IMR-90 (cell line): ENCODE measurements around the gene APOC4. TPM values are rescaled to one million over a fixed set of nuclear protein-coding genes. Genes with fewer than 3 reads are reported as not detected.

Experiments used
- ATAC-seq: fragments of 200-7000 bp; cut with Tn5 transposase; 2 replicates; pipeline ENCODE4 v1.9.1; 2020; ENCODE audit warnings: low read depth, mild to moderate bottlenecking, moderate library complexity
- BruUV-seq: library from RNA; stranded (reverse); fragments of 400-500 nt; replicated peaks from 2 replicates; lab custom pipeline; 2021; lab: Mats Ljungman, UMichigan
- CTCF ChIA-PET: fragments of 300-600 bp; formaldehyde crosslinking; extraction: SDS; loops from one replicate; lab custom pipeline; 2021; ENCODE audit warnings: antibody characterized with exemption; lab: Yijun Ruan, JAX
- POLR2A ChIA-PET: fragments of 300-600 bp; sonication (Branson Sonifier 250); formaldehyde crosslinking; loops from one replicate; lab custom pipeline; 2022; ENCODE audit warnings: antibody characterized with exemption; ENCODE audit not compliant: unreplicated experiment; lab: Charles Lee
- DNase-seq: peaks from one replicate; pipeline ENCODE4 v3.0.0; 2013
- H2AFZ ChIP-seq: replicated peaks from 2 replicates; pipeline ENCODE3; 2013; ENCODE audit warnings: low read length, mild to moderate bottlenecking; ENCODE audit not compliant: poor library complexity
- H2AK5ac ChIP-seq: 2 replicates; pipeline ENCODE4 v1.6.1; 2013; ENCODE audit warnings: low read depth, low read length, inconsistent platforms
- H2AK9ac ChIP-seq: replicated peaks from 2 replicates; pipeline ENCODE3; 2013; ENCODE audit warnings: mild to moderate bottlenecking, low read depth, low read length, moderate library complexity; ENCODE audit not compliant: poor library complexity
- H2BK120ac ChIP-seq: 2 replicates; pipeline ENCODE4 v1.6.1; 2013; ENCODE audit warnings: low read depth, low read length, inconsistent platforms
- H2BK15ac ChIP-seq: 3 replicates; pipeline ENCODE4 v1.6.1; 2013; ENCODE audit warnings: low read depth, low read length, inconsistent platforms
- H2BK20ac ChIP-seq: 2 replicates; pipeline ENCODE4 v1.6.1; 2013; ENCODE audit warnings: low read depth, mild to moderate bottlenecking, inconsistent platforms, low read length, moderate library complexity
- H2BK5ac ChIP-seq: 2 replicates; pipeline ENCODE4 v1.6.1; 2013; ENCODE audit warnings: mild to moderate bottlenecking, low read depth, low read length, inconsistent platforms; ENCODE audit not compliant: poor library complexity, severe bottlenecking
- H3K14ac ChIP-seq: replicated peaks from 2 replicates; pipeline ENCODE4 v1.6.1; 2013; ENCODE audit warnings: low read depth, low read length, inconsistent platforms
- H3K18ac ChIP-seq: 2 replicates; pipeline ENCODE4 v1.6.1; 2013; ENCODE audit warnings: low read depth, low read length, control low read depth
- H3K23ac ChIP-seq: 2 replicates; pipeline ENCODE4 v1.6.1; 2013; ENCODE audit warnings: low read depth, low read length, inconsistent platforms
- H3K27ac ChIP-seq: 2 replicates; pipeline ENCODE4 v1.5.1; 2013; ENCODE audit warnings: mild to moderate bottlenecking, control low read depth, low read length; ENCODE audit not compliant: insufficient read depth
- H3K27me3 ChIP-seq: 2 replicates; pipeline ENCODE4 v1.6.1; 2013; ENCODE audit warnings: low read length; ENCODE audit not compliant: control insufficient read depth, insufficient read depth
- H3K36me3 ChIP-seq: 2 replicates; pipeline ENCODE4 v1.6.1; 2013; ENCODE audit warnings: low read length, mixed read lengths; ENCODE audit not compliant: control insufficient read depth, insufficient read depth
- H3K4ac ChIP-seq: 2 replicates; pipeline ENCODE4 v1.6.1; 2013; ENCODE audit warnings: low read depth, low read length, inconsistent platforms
- H3K4me1 ChIP-seq: 2 replicates; pipeline ENCODE4 v1.6.1; 2013; ENCODE audit warnings: low read length, mixed read lengths; ENCODE audit not compliant: control insufficient read depth, insufficient read depth
- H3K4me2 ChIP-seq: 2 replicates; pipeline ENCODE4 v1.6.1; 2013; ENCODE audit warnings: low read depth, mild to moderate bottlenecking, control low read depth, low read length, moderate library complexity
- H3K4me3 ChIP-seq: 2 replicates; pipeline ENCODE4 v1.5.1; 2013; ENCODE audit warnings: low read depth, mild to moderate bottlenecking, control low read depth, low read length, moderate library complexity; ENCODE audit not compliant: insufficient read depth
- H3K56ac ChIP-seq: 2 replicates; pipeline ENCODE4 v1.6.1; 2013; ENCODE audit warnings: low read length, inconsistent platforms; ENCODE audit not compliant: insufficient read depth; ENCODE audit errors: extremely low read depth
- H3K79me1 ChIP-seq, 2 experiments: 2 replicates each; pipeline ENCODE4 v1.6.1; 2013; ENCODE audit warnings: low read length in 2 of 2, inconsistent platforms in 1 of 2, low read depth in 1 of 2
- H3K9ac ChIP-seq: 2 replicates; pipeline ENCODE4 v1.6.1; 2013; ENCODE audit warnings: low read depth, low read length, control low read depth
- H3K9me1 ChIP-seq: 2 replicates; pipeline ENCODE4 v1.6.1; 2013; ENCODE audit warnings: low read length, inconsistent platforms; ENCODE audit not compliant: insufficient read depth
- H3K9me3 ChIP-seq: 2 replicates; pipeline ENCODE4 v1.6.1; 2013; ENCODE audit warnings: low read length; ENCODE audit not compliant: control insufficient read depth, insufficient read depth
- H4K20me1 ChIP-seq: 2 replicates; pipeline ENCODE4 v1.6.1; 2013; ENCODE audit warnings: low read length, inconsistent platforms; ENCODE audit not compliant: insufficient read depth
- H4K5ac ChIP-seq: 2 replicates; pipeline ENCODE4 v1.6.1; 2013; ENCODE audit warnings: mild to moderate bottlenecking, low read depth, low read length, control low read depth
- H4K8ac ChIP-seq, 2 experiments: 2 replicates each; pipeline ENCODE4 v1.6.1; 2013; ENCODE audit warnings: low read depth in 2 of 2, low read length in 2 of 2, control low read depth in 1 of 2, inconsistent platforms in 1 of 2
- H4K91ac ChIP-seq: 2 replicates; pipeline ENCODE4 v1.6.1; 2013; ENCODE audit warnings: low read depth, low read length, inconsistent platforms; ENCODE audit not compliant: insufficient read depth
- BHLHE40 ChIP-seq: fragments of 150-350 bp; IDR thresholded peaks from 2 replicates; pipeline ENCODE4 v1.6.1; 2016; ENCODE audit warnings: mild to moderate bottlenecking, low read depth, low read length
- CEBPB ChIP-seq: IDR thresholded peaks from 2 replicates; pipeline ENCODE4 v1.6.1; 2012; ENCODE audit warnings: low read depth, low read length, improper control_type of control experiment
- CHD1 ChIP-seq: IDR thresholded peaks from 2 replicates; pipeline ENCODE4 v1.6.1; 2012; ENCODE audit warnings: low read depth, low read length, improper control_type of control experiment
- ELK1 ChIP-seq: fragments of 150-350 bp; IDR thresholded peaks from 2 replicates; pipeline ENCODE4 v1.6.1; 2016; ENCODE audit warnings: low read depth, mild to moderate bottlenecking, low read length, moderate library complexity, borderline replicate concordance
- FOS ChIP-seq: fragments of 150-350 bp; IDR thresholded peaks from 2 replicates; pipeline ENCODE4 v1.6.1; 2016; ENCODE audit warnings: low read depth, low read length
- MAFK ChIP-seq: IDR thresholded peaks from 2 replicates; pipeline ENCODE4 v1.6.1; 2012; ENCODE audit warnings: low read depth, low read length, improper control_type of control experiment
- MAZ ChIP-seq: IDR thresholded peaks from 2 replicates; pipeline ENCODE4 v1.6.1; 2012; ENCODE audit warnings: low read depth, mild to moderate bottlenecking, low read length, improper control_type of control experiment, moderate library complexity, borderline replicate concordance
- RCOR1 ChIP-seq: IDR thresholded peaks from 2 replicates; pipeline ENCODE4 v1.6.1; 2012; ENCODE audit warnings: mild to moderate bottlenecking, low read length, improper control_type of control experiment; ENCODE audit not compliant: insufficient replicate concordance
- RFX5 ChIP-seq: IDR thresholded peaks from 2 replicates; pipeline ENCODE4 v1.8.0; 2012; ENCODE audit warnings: low read depth, mild to moderate bottlenecking, low read length, moderate library complexity
- SMC3 ChIP-seq: fragments of 150-350 bp; IDR thresholded peaks from 2 replicates; pipeline ENCODE4 v1.6.1; 2016; ENCODE audit warnings: low read depth, mild to moderate bottlenecking, antibody characterized with exemption, low read length, moderate library complexity
- WGBS, 2 experiments: methylation state at CpG; one replicate each; pipeline versions ENCODE4 v1.1.5 to v1.1.7; 2013; ENCODE audit warnings: missing lambda C conversion rate in 2 of 2; ENCODE audit not compliant: insufficient read length in 1 of 2; ENCODE audit errors: extremely low coverage in 2 of 2; 5-methylcytosine and 5-hydroxymethylcytosine counted together
- dilution Hi-C: fragments of 300-500 bp; cut with HindIII; formaldehyde crosslinking; loops from one replicate; pipeline ENCODE4 v1.14.3; 2018; ENCODE audit warnings: low sequenced_read_pairs; ENCODE audit not compliant: unreplicated experiment
- in situ Hi-C: fragments of 300-500 bp; cut with MboI; formaldehyde crosslinking; loops from 3 replicates; pipeline ENCODE4 v1.14.3; 2019; ENCODE audit warnings: low sequenced_read_pairs, inconsistent platforms, mixed read lengths
- intact Hi-C: fragments of 100-400 bp; cut with micrococcal nuclease; formaldehyde crosslinking; loops from 2 replicates; pipeline ENCODE4 v1.10.0; 2022
- polyA plus RNA-seq, 3 experiments: library from polyadenylated mRNA; depleted of rRNA; stranded (reverse); fragments of >200 nt; gene quantifications; 2 replicates each; pipeline ENCODE4 v1.2.3, GENCODE V29; 2012; ENCODE audit warnings: low replicate concordance in 1 of 3
- total RNA-seq: library from RNA; depleted of rRNA; stranded (reverse); fragments of >200 nt; gene quantifications from 2 replicates; pipeline ENCODE4 v1.2.3, GENCODE V29; 2012

The APOC4 gene
- total and polyA plus RNA-seq, 2 of the 4 experiments (the other 2 are of a cell fraction) = not detected

- ChIA-PET CTCF (no interaction called here), POLR2A (no interaction called here)
- Histone ChIP-seq H3K36me3 (peaks cover 49% of the 10 kb centered on the region), H2BK15ac (no peak overlapping the region), H3K9me3 (no peaks in the 10 kb centered on the region), H4K91ac (no peak overlapping the region), H3K23ac (no peak overlapping the region), H2AK9ac (no peak overlapping the region), H3K4me2 (no peak overlapping the region), H3K4me3 (no peak overlapping the region), H3K14ac (no peak overlapping the region), H2AFZ (no peak overlapping the region), H3K9me1 (peaks cover 5% of the 10 kb centered on the region; the same call in 1 of the 2 replicates), H3K4ac (no peak overlapping the region), H3K56ac (no peak overlapping the region), H3K4me1 (no peaks in the 10 kb centered on the region), H3K27ac (no peak overlapping the region), H2BK120ac (no peak overlapping the region), H4K20me1 (peaks cover 14% of the 10 kb centered on the region), H2AK5ac (no peak overlapping the region), H4K5ac (no peak overlapping the region), H3K27me3 (no peaks in the 10 kb centered on the region), H4K8ac (no peak overlapping the region), H2BK5ac (no peak overlapping the region), H2BK20ac (no peak overlapping the region), H3K9ac (no peak overlapping the region), H3K79me1 (0 out of 4 replicates have a peak, but pooled peaks cover 0 to 8% of the 10 kb centered on the region in 2 experiments), H3K18ac (no peak overlapping the region)
- DNase-seq = no peak
- in situ Hi-C loops = no loop called here
- ATAC-seq = no peak
- dilution Hi-C loops = no loop called here
- 98% methylated on average over 17 of the region's 44 CpGs; no CpG with 5 or more reads in 1 of the 2 experiments for WGBS, 2 experiments
- BruUV-seq = no TSS peak
- intact Hi-C loops = no loop called here
- TF ChIP-seq MAZ (no peak), BHLHE40 (no peak), ELK1 (no peak), CHD1 (no peak), FOS (no peak), SMC3 (no peak), MAFK (no peak), CEBPB (no peak), RFX5 (no peak), RCOR1 (no peak)
Measured at GRCh38 chr19:44992336-44993163, 50.5 kb downstream of the APOC4 start.
